DOHH2 (cell line): ENCODE measurements around the gene COL5A2.

Experiments
- H3F3A ChIP-seq: fragments of 200-600 bp; sonication (generic), shearing (Covaris generic); 2 replicates; pipeline ENCODE4 v1.6.0; 2016; ENCODE audit warnings: antibody characterized with exemption, mild to moderate bottlenecking; ENCODE audit not compliant: control insufficient read depth, insufficient read depth
- H3K27ac ChIP-seq: fragments of 200-600 bp; sonication (generic); 2 replicates; pipeline ENCODE4 v1.5.1; 2014; ENCODE audit warnings: low read depth, mild to moderate bottlenecking, low read length, moderate library complexity
- H3K27me3 ChIP-seq: fragments of 200-600 bp; sonication (generic); 2 replicates; pipeline ENCODE4 v1.6.1; 2014; ENCODE audit warnings: mild to moderate bottlenecking, low read length, mixed read lengths; ENCODE audit not compliant: control insufficient read depth
- H3K36me3 ChIP-seq: fragments of 200-600 bp; sonication (generic); 2 replicates; pipeline ENCODE4 v1.6.1; 2014; ENCODE audit warnings: mild to moderate bottlenecking, low read length, moderate library complexity, mixed read lengths; ENCODE audit not compliant: control insufficient read depth
- H3K4me1 ChIP-seq: fragments of 200-600 bp; sonication (generic); 2 replicates; pipeline ENCODE4 v1.6.1; 2014; ENCODE audit warnings: mild to moderate bottlenecking, low read length, mixed read lengths; ENCODE audit not compliant: control insufficient read depth
- H3K4me2 ChIP-seq: fragments of 200-600 bp; sonication (generic); 2 replicates; pipeline ENCODE4 v1.6.0; 2014; ENCODE audit warnings: mild to moderate bottlenecking, low read length, moderate library complexity
- H3K4me3 ChIP-seq: fragments of 200-600 bp; sonication (generic); 2 replicates; pipeline ENCODE4 v1.5.1; 2014; ENCODE audit warnings: mild to moderate bottlenecking, low read length, mixed read lengths
- H3K79me2 ChIP-seq: fragments of 200-600 bp; sonication (generic); 2 replicates; pipeline ENCODE4 v1.6.1; 2014; ENCODE audit warnings: mild to moderate bottlenecking, low read length, mixed read lengths; ENCODE audit not compliant: control insufficient read depth
- H3K9me2 ChIP-seq: fragments of 200-600 bp; sonication (generic); replicated peaks from 2 replicates; pipeline ENCODE4 v1.6.1; 2014; ENCODE audit warnings: mild to moderate bottlenecking, low read length, mixed read lengths; ENCODE audit not compliant: control insufficient read depth
- H3K9me3 ChIP-seq: fragments of 200-600 bp; sonication (generic); 2 replicates; pipeline ENCODE4 v1.6.1; 2014; ENCODE audit warnings: antibody characterized with exemption, low read length, mixed read lengths; ENCODE audit not compliant: control insufficient read depth, insufficient read depth
- H4K20me1 ChIP-seq: fragments of 200-600 bp; sonication (generic); 2 replicates; pipeline ENCODE4 v1.6.0; 2014; ENCODE audit warnings: low read depth, mild to moderate bottlenecking, antibody characterized with exemption, low read length, moderate library complexity; ENCODE audit not compliant: control insufficient read depth, insufficient read depth
- EZH2phosphoT487 ChIP-seq: fragments of 200-600 bp; sonication (generic); IDR thresholded peaks from 2 replicates; pipeline ENCODE4 v1.6.1; 2017; ENCODE audit warnings: borderline replicate concordance, mild to moderate bottlenecking, antibody characterized with exemption, low read length, moderate library complexity, mixed read lengths
- TF ChIP-seq, protein P1 (sequence below): fragments of 200-600 bp; sonication (generic); IDR thresholded peaks from one replicate; pipeline ENCODE4 v1.5.1; 2014; ENCODE audit warnings: antibody characterized with exemption, mild to moderate bottlenecking, low read depth, low read length; ENCODE audit not compliant: poor library complexity, severe bottlenecking

COL5A2 gene

DNA sequence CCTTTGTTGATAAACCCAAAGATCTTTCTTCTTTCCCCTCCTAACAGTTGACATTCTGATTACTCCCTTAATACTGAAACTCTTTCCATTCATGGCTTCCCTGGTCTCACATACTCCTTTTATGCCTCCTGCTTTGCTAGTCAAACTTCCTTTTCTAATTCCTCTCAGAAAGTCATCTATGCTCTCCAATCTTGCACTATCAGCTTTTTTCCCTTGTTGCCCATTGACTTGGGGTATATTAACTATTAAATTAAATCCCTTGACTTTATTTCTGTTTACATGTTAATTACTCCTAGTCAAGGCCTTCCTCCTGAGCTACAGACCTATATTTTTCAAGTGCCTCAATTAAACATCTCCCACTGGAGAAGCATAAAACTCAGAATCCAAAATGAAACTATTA is 3.6 kb upstream of the COL5A2 start:
- Histone ChIP-seq H3K9me2 (no peaks in the 10 kb centered on the region), H4K20me1 (no peaks in the 10 kb centered on the region), H3K79me2 (no peaks in the 10 kb centered on the region), H3K27ac (no peak overlapping the region), H3K27me3 (no peaks in the 10 kb centered on the region), H3K36me3 (no peaks in the 10 kb centered on the region), H3K4me3 (no peak overlapping the region), H3F3A (no peaks in the 10 kb centered on the region), H3K9me3 (no peaks in the 10 kb centered on the region), H3K4me1 (peaks cover 6% of the 10 kb centered on the region), H3K4me2 (no peak overlapping the region)
- no peak for TF ChIP-seq EZH2phosphoT487
- TF ChIP-seq, protein P1, sequence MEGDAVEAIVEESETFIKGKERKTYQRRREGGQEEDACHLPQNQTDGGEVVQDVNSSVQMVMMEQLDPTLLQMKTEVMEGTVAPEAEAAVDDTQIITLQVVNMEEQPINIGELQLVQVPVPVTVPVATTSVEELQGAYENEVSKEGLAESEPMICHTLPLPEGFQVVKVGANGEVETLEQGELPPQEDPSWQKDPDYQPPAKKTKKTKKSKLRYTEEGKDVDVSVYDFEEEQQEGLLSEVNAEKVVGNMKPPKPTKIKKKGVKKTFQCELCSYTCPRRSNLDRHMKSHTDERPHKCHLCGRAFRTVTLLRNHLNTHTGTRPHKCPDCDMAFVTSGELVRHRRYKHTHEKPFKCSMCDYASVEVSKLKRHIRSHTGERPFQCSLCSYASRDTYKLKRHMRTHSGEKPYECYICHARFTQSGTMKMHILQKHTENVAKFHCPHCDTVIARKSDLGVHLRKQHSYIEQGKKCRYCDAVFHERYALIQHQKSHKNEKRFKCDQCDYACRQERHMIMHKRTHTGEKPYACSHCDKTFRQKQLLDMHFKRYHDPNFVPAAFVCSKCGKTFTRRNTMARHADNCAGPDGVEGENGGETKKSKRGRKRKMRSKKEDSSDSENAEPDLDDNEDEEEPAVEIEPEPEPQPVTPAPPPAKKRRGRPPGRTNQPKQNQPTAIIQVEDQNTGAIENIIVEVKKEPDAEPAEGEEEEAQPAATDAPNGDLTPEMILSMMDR: no peak

DNA sequence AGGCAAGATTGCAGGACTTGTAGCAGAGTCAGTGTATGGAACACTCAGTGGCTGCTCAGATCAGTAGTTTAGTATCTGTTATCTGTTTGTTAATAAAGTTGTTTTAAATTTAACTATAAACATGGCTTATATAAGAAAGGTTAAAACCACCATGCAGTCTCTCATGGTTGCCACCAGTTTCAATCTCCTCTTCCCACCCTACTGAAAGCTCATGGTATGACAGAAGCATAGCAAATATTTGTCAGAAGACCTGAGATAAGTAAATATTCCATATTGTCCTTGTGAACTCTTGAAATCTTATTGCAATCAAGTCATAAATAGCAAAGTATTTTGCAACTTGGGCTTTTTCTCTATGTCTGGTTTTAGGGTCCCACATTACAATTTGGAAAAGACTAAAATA is 2.1 kb upstream of the COL5A2 start:
- Histone ChIP-seq H3K27me3 (no peaks in the 10 kb centered on the region), H3K9me2 (no peaks in the 10 kb centered on the region), H3K36me3 (no peaks in the 10 kb centered on the region), H3K79me2 (no peaks in the 10 kb centered on the region), H3K9me3 (no peaks in the 10 kb centered on the region), H4K20me1 (no peaks in the 10 kb centered on the region), H3F3A (no peaks in the 10 kb centered on the region), H3K4me2 (no peak overlapping the region), H3K4me1 (peaks cover 6% of the 10 kb centered on the region), H3K4me3 (no peak overlapping the region), H3K27ac (no peak overlapping the region)
- TF ChIP-seq, protein P1: no peak
- TF ChIP-seq EZH2phosphoT487: no peak

DNA sequence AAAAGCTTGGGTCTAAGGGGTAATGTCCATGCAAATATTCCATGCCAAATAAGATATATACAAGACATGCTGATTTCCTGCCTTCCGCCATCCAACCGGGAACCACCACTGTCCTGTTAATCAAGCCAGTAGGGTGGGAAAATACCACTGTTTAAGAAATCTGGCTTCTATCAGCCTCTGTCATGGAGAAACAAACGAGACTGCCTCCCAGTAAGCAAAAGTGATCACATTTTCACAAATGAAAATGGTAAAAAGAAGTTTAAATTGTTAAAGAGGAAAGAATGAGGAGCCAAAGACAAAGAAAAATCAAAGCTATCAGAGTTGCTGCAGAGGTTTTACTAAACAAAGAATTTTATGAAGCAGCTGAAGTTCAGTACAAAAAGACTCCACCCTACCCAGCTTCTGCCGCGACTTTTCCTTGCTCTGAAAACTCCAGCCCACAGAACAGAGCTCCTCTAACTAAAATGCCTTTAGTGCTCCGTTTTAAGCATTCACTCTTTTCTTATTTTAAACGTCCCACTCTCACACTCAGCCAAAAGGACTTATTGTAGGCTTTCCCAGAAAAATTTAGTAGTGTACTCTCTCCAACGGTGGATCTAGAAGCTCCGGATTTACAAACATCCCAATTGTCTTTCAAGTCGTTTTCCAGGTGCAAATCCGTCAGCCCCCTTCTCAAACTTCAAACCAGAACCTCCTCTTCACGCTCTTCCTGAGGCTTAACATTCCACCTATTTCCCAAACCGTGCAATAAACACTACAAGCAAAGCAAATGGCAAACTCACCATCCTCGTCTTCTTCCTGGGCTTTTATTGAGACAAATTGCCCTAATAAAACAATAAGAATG is 613 bp downstream of the COL5A2 start:
- H3K4me1 ChIP-seq: no peaks in the 10 kb centered on the region
- H3K4me3 ChIP-seq: no peak overlapping the region

More for the DNA sequence above, 613 bp downstream of the COL5A2 start:
- TF ChIP-seq, protein P1: no peak
- TF ChIP-seq EZH2phosphoT487: no peak
- Histone ChIP-seq H3K27me3 (no peaks in the 10 kb centered on the region), H3K4me2 (no peak overlapping the region), H3F3A (no peaks in the 10 kb centered on the region), H3K79me2 (no peaks in the 10 kb centered on the region), H3K9me3 (no peaks in the 10 kb centered on the region), H3K36me3 (no peaks in the 10 kb centered on the region), H3K9me2 (no peaks in the 10 kb centered on the region), H4K20me1 (no peaks in the 10 kb centered on the region), H3K27ac (no peak overlapping the region)
